Measurements from ENCODE around the gene AZU1. TPM values are rescaled to one million over a fixed set of nuclear protein-coding genes. Genes with fewer than 3 reads are reported as not detected.
"Not testable (repeated sequence)": the region's sequence is repeated elsewhere in the genome, so short reads cannot be mapped to it uniquely, and the experiment has no call there.

Gene AZU1
- total RNA-seq, 2 donors from 2014 or later, result 0.27 TPM; not detected in 1

DNA sequence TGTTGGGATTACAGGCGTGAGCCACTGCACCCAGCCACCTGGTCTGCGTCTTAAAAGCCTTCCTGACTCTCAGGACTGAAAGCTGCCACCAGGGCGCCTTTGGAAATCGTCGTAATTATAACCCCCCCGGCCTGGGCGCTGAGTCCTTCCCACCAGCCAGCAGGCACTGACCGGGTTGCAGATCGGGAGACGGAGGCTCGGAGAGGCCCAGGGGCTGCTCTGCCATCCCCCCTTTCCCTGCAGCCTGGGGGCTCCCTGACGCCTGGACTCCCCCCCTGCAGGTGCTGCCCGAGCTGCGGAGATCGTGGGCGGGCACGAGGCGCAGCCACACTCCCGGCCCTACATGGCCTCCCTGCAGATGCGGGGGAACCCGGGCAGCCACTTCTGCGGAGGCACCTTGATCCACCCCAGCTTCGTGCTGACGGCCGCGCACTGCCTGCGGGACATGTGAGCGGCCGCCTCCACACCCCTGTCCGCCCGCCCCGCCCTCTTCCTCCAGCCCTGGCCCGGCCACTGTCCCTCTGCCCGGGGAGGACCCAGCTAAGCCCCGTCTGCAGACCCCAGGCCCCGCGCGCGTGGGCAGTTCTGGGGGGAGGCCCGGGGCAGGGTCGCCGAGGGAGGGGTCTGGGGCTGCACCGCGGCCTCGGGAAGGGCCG, 15.7 kb downstream of the AZU1 start:
- Histone ChIP-seq H3K9ac (ENCODE audit: low read depth in 2 of 2, low read length in 2 of 2) (no peak overlapping the region), H3K4me3 (peak overlapping the region; percentile 5), H3K9me3 (no peaks in the 10 kb centered on the region), H3K27ac (no peak overlapping the region), H3K4me1 (peaks cover 9% of the 10 kb centered on the region), H3K36me3 (no peaks in the 10 kb centered on the region), H3K27me3 (peaks cover 46% of the 10 kb centered on the region)
- no peak for DNase-seq
- TF ChIP-seq, protein P1, sequence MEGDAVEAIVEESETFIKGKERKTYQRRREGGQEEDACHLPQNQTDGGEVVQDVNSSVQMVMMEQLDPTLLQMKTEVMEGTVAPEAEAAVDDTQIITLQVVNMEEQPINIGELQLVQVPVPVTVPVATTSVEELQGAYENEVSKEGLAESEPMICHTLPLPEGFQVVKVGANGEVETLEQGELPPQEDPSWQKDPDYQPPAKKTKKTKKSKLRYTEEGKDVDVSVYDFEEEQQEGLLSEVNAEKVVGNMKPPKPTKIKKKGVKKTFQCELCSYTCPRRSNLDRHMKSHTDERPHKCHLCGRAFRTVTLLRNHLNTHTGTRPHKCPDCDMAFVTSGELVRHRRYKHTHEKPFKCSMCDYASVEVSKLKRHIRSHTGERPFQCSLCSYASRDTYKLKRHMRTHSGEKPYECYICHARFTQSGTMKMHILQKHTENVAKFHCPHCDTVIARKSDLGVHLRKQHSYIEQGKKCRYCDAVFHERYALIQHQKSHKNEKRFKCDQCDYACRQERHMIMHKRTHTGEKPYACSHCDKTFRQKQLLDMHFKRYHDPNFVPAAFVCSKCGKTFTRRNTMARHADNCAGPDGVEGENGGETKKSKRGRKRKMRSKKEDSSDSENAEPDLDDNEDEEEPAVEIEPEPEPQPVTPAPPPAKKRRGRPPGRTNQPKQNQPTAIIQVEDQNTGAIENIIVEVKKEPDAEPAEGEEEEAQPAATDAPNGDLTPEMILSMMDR (IDR thresholded peaks at IDR 0.05), result no peak
- intact Hi-C loops (cut with DNase I), result no loop called here

DNA sequence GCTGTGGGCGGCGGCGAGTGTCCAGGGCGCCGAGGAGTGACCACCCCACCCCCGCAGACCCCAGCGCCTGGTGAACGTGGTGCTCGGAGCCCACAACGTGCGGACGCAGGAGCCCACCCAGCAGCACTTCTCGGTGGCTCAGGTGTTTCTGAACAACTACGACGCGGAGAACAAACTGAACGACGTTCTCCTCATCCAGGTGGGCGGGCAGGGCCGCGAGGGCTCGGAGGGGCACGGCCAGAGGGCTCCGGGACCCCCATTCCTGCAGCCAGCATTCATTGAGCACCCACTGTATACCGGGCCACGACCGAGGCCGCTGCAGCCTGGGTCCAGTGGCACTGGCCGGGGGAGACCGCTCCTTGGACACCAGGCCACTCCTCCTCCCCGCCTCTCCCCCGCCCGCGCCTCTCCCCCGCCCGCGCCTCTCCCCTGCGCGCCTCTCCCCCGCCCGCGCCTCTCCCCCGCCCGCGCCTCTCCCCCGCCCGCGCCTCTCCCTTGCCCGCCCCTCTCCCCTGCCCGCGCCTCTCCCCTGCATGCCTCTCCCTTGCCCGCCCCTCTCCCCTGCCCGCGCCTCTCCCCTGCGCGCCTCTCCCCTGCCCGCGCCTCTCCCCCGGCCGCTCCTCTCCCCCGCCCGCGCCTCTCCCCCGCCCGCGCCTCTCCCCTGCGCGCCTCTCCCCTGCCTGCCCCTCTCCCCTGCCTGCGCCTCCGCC, 16.4 kb downstream of the AZU1 start:
- Histone ChIP-seq H3K9ac (ENCODE audit: low read depth in 2 of 2, low read length in 2 of 2) (no peak overlapping the region), H3K36me3 (no peaks in the 10 kb centered on the region), H3K27ac (no peak overlapping the region), H3K4me1 (peaks cover 9% of the 10 kb centered on the region), H3K27me3 (peaks cover 47% of the 10 kb centered on the region), H3K9me3 (no peaks in the 10 kb centered on the region), H3K4me3 (peak overlapping the region; percentile 5)
- intact Hi-C loops (cut with DNase I), result no loop called here
- TF ChIP-seq, protein P1 (IDR thresholded peaks at IDR 0.05), result no peak
- no peak for DNase-seq

DNA sequence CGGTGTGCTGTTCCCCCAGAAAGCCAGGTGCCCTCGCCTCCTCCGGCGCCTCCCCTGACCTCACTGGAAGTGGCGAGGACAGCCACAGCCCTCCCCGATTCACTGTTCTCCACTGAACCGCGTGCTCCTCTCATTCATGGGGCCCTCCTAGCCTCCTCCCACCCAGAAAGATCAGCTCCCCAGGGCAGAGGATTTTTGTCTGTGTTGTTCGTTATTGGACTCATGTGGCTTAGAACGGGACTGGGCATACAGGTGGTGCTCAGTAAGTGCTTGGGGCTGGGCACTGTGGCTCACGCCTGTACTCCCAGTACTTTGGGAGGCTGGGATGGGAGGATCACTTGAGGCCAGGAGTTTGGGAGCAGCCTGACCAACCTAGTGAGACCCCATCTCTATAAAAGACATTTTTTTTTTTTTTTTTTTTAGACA, 16.9 kb downstream of the AZU1 start:
- Histone ChIP-seq H3K9ac (ENCODE audit: low read depth in 2 of 2, low read length in 2 of 2) (no peak overlapping the region), H3K4me1 (peaks cover 9% of the 10 kb centered on the region), H3K27ac (no peak overlapping the region), H3K36me3 (no peaks in the 10 kb centered on the region), H3K9me3 (no peaks in the 10 kb centered on the region), H3K27me3 (peaks cover 47% of the 10 kb centered on the region), H3K4me3 (no peak overlapping the region)
- no peak for DNase-seq
- intact Hi-C loops (cut with DNase I), result no loop called here
- TF ChIP-seq, protein P1 (IDR thresholded peaks at IDR 0.05), result no peak

DNA sequence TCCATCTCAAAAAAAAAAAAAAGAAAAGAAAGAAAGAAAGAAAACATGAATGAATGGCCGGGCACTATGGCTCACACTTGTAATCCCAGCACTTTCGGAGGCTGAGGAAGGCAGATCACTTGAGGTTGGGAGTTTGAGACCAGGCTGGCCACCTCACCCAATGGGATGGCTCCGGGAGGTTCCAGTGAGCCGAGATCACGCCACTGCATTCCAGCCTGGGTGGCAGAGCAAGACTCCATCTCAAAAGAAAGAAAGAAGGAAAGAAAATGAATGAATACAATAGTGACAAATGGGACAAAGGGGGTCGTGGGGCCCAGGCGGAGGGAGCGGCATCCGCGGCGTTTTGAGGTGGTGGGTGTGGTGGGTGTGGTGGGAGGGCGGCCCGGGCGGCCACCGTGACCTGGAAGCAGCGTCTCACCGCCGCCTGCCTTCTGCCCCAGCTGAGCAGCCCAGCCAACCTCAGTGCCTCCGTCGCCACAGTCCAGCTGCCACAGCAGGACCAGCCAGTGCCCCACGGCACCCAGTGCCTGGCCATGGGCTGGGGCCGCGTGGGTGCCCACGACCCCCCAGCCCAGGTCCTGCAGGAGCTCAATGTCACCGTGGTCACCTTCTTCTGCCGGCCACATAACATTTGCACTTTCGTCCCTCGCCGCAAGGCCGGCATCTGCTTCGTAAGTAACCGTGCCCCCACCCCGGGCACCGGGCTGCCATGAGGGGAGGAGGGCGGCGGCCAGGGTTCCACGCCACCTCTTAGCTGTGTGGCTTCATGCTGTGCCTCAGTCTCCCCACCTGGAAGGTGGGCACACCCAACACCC, 18.3 kb downstream of the AZU1 start:
- no peaks in the 10 kb centered on the region for H3K36me3 ChIP-seq
- no peak overlapping the region for H3K27ac ChIP-seq
- H3K4me1 ChIP-seq, result peaks cover 9% of the 10 kb centered on the region
- intact Hi-C loops (cut with DNase I), result no loop called here
- no peak overlapping the region for H3K4me3 ChIP-seq
- peaks cover 51% of the 10 kb centered on the region for H3K27me3 ChIP-seq
- TF ChIP-seq, protein P1 (IDR thresholded peaks at IDR 0.05), result no peak
- DNase-seq, result no peak
- H3K9ac ChIP-seq (ENCODE audit: low read depth in 2 of 2, low read length in 2 of 2), result no peak overlapping the region
- H3K9me3 ChIP-seq, result no peaks in the 10 kb centered on the region

DNA sequence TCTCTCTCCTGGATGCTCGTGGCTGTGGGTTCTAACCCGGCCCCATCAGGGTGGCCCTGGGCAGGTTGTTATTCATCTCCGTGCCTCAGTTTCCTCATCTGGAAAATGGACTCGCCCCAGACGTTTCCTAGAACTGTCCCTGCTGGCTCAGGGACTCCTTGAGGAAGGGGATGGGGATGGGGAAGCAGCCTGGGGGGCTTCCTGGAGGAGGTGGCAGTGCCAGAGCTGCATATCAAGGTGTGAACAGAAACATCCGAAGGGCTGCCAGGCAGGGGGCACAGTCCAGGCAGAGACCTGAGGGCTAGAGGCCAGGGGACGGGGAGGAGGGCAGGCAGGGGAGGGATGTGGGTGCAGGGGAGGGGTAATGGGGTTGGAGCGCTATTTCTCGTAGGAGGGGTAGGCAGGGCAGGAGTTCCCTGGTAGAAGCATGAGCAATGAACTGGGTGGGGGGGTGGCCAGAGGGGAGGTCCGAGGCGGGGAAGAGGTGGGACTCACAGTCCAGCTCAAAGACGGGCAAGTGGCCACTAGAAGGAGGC, 20.8 kb downstream of the AZU1 start:
- Histone ChIP-seq H3K36me3 (no peaks in the 10 kb centered on the region), H3K4me3 (no peak overlapping the region), H3K27ac (no peak overlapping the region), H3K27me3 (peaks cover 59% of the 10 kb centered on the region), H3K4me1 (peaks cover 5% of the 10 kb centered on the region), H3K9ac (ENCODE audit: low read depth in 2 of 2, low read length in 2 of 2) (no peak overlapping the region), H3K9me3 (no peaks in the 10 kb centered on the region)
- DNase-seq, result no peak
- intact Hi-C loops (cut with DNase I), result no loop called here
- TF ChIP-seq, protein P1 (IDR thresholded peaks at IDR 0.05), result no peak

DNA sequence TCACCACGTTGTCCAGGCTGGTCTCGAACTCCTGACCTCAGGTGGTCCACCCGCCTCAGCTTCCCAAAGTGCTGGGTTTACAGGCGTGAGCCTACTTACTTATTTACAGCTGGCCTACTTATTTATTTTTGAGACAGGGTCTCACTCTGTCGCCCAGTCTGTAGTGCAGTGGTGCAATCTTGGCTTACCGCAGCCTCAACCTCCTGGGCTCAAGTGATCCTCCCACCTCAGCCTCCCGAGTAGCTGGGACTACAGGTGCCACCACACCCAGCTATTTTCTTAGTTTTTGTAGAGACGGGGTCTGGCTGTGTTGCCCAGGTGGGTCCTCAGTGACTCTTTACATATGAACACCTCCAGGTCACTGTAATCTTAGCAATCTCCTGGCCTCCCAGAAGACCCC, 21.6 kb downstream of the AZU1 start:
- H3K27me3 ChIP-seq, result peaks cover 54% of the 10 kb centered on the region
- H3K36me3 ChIP-seq; H3K9me3 ChIP-seq; H3K4me3 ChIP-seq; intact Hi-C loops (cut with DNase I); H3K4me1 ChIP-seq; DNase-seq; H3K9ac ChIP-seq (ENCODE audit: low read depth in 2 of 2, low read length in 2 of 2); H3K27ac ChIP-seq: not testable (repeated sequence)

All from colonic mucosa (tissue), 4 donors.